IPS-18c (cell line): ENCODE data around the gene ENO2.
"Not testable (repeated sequence)": the region's sequence is repeated elsewhere in the genome, so short reads cannot be mapped to it uniquely, and the experiment has no call there.

Source experiments
- H3K4me3 ChIP-seq: 2 replicates; pipeline ENCODE4 v1.7.0; 2013; ENCODE audit warnings: low read depth, mild to moderate bottlenecking, low read length, moderate library complexity; ENCODE audit not compliant: insufficient read depth
- H3K9me3 ChIP-seq: one replicate; pipeline ENCODE4 v1.6.1; 2013; ENCODE audit warnings: mild to moderate bottlenecking, low read length, moderate library complexity; ENCODE audit not compliant: control insufficient read depth, insufficient read depth

The ENO2 gene

DNA sequence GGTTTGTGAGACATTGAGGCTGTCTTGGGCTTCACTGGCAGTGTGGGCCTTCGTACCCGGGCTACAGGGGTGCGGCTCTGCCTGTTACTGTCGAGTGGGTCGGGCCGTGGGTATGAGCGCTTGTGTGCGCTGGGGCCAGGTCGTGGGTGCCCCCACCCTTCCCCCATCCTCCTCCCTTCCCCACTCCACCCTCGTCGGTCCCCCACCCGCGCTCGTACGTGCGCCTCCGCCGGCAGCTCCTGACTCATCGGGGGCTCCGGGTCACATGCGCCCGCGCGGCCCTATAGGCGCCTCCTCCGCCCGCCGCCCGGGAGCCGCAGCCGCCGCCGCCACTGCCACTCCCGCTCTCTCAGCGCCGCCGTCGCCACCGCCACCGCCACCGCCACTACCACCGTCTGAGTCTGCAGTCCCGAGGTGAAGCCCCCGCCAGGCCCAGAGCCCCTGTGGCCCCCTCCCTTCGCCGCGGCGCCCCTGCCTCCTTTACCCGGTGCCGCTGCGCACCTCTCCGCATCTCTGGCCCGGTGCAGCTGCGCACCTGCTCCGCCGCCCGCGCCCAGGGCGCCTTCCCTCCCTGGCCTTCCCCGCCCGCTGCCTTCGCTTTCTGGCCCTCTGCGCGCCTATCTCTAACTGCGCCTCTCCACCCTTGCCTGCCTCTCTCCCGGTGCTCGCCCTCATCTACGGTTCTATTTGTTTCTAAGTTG, at the start of gene ENO2:
Gene ENO2, plus strand, starts transcription at position 335 of the 701 bp plus-strand sequence. CDS start 1,253 bp downstream, outside the sequence.
- peak within 1 kb of the TSS; percentile 74 for H3K4me3 ChIP-seq
- H3K9me3 ChIP-seq: no peaks in the 10 kb centered on the region

DNA sequence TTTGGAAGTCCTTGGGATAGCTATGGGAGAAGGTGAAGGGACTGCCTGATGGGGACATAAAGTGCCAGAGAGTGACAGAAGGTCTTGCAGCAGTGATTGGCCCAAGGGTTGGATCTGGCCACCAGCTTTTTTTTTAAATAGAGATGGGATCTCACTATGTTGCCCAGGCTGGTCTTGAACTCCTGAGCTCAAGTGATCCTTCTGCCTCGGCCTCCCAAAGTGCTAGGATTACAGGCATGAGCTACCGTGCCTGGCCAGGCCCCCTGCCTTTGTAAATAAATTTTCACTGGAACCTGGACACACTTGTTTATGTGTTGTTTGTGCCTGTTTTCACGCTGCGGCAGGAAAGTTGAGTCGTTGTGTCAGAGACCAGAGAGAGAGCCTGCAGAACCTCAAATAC, 49.1 kb upstream of the ENO2 start:
- H3K4me3 ChIP-seq, H3K9me3 ChIP-seq: not testable (repeated sequence)

DNA sequence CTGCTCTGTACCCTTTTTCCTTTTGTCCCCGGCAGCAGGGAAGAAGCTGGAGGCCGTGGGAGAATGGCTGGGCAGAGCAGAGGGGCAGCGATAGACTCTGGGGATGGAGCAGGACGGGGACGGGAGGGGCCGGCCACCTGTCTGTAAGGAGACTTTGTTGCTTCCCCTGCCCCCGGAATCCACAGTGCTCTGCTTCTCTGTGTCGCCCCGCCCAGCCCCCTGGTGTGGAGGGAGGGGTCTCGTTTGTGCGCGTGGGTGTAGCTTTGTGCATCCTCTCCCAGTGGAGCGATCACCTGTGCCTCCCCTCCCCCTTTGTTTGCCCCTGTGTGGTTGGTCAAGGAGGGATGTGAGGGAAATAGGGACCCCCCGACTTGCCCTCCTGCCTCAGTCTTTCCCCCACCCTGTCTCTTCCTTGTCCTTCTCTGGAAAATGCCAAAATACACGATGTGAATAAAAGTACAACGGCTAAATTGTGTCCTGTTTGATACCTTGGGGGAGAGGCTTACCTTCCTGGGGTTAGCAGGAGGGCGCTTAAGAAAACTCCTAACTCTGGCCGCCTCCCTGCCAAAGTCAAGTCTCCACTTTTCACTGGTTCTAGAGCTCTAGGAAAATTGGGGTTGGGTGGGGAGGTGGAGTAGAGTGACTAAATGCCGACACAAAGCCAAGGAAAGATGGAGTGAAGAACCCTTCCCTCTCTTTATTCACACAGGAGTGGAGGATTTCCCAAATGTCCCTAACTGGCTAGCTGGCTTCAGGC, 48.0 kb upstream of the ENO2 start:
- Histone ChIP-seq H3K4me3 (peak overlapping the region; percentile 45), H3K9me3 (peaks cover 2% of the 10 kb centered on the region)

DNA sequence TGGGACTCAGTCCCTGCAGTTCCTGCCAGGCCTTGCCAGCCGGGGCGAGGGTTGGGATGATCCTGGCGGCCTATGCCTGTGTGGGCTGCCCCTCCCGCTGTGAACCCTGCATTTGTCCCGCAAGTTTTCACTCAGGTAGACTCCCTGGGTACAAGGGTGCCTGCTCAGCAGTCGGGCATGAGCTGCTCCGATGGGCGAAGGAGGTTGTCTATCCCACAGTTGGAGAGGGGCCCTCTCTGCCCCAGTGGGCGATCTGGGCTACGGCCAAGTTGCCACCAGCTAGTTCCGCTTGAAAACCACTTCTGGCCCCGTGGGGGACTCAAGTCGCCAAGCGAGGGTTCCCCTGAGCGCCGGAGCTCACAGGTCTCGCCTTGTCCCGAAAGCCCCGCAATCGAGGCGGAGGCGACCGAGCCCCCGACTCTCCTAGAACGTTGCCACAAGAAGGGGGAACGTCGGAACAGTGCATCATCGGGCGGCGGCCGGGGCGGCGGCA, 47.4 kb upstream of the ENO2 start:
- Histone ChIP-seq H3K4me3 (peak overlapping the region; percentile 45), H3K9me3 (peaks cover 2% of the 10 kb centered on the region)

DNA sequence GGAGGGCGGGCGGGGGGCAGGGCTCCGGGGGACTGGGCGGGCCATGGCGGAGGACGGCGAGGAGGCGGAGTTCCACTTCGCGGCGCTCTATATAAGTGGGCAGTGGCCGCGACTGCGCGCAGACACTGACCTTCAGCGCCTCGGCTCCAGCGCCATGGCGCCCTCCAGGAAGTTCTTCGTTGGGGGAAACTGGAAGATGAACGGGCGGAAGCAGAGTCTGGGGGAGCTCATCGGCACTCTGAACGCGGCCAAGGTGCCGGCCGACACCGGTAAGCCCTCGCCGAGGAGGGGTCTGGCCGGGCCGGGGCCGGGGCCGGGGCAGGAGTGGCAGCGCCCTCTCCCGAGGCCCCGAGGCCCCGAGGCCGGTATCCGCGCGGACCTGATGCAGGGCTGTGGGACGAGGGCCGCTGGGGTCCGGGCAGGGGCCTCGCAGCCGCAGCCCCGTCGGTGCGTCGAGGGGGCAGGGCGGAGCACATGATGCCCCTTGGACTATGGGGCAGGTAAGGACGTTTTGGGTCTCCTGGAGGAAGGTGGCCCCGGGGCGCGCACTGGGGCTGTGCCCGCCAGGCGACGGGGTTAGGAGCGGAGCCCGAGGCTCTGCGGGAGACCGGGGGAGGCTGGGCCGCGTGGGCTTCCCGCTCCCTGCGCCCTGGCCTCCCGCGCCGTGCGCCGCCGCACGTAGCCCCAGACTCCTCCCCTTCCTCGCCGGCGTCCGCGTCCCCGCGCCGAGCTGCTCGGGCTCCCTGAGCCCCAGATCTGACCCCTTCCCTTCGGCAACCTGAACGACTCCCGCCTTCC, 46.8 kb upstream of the ENO2 start, which contains the start of gene TPI1:
Gene TPI1, plus strand, starts transcription at position 119 of the 798 bp plus-strand sequence. Its CDS starts 36 bp downstream, at position 155.
- H3K4me3 ChIP-seq: peak within 1 kb of the TSS; percentile 94
- H3K9me3 ChIP-seq: peaks cover 2% of the 10 kb centered on the region

DNA sequence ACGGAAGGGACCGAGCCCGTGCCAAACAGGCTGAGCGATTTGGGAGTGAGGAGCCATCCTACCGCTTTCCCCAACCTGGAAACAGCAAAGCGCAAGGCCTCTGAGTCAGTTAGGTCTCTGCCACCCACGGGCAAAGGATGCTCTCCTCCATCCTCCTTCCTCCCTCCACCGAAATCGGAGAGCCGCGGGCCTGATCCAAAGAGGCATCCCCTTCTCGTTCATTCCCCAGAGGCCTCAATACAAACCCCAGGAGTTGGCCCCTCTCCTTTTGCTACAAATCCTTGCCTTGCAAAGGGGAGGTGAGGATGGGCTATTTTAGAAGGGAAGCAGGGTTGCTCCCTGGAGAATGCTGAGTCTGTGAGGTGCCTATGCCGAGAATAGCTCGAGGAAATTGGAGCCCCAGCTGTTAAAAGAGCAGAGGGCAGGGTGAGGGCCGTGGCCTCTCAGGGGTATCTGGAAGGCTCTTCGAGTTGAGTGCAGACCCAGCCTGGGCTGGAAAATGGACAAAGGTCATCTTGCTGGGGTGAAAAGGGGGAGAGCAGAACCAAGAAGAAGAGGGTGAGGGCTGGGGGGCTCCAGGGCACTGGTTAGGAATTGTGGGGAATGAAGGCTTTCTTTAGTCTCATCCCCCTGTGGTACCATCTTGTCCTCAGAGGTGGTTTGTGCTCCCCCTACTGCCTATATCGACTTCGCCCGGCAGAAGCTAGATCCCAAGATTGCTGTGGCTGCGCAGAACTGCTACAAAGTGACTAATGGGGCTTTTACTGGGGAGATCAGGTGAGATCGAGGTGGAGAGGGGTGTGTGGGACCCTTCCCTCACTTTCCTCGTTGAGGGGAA, 46.0 kb upstream of the ENO2 start:
- Histone ChIP-seq H3K9me3 (peaks cover 2% of the 10 kb centered on the region), H3K4me3 (peak overlapping the region; percentile 94)

DNA sequence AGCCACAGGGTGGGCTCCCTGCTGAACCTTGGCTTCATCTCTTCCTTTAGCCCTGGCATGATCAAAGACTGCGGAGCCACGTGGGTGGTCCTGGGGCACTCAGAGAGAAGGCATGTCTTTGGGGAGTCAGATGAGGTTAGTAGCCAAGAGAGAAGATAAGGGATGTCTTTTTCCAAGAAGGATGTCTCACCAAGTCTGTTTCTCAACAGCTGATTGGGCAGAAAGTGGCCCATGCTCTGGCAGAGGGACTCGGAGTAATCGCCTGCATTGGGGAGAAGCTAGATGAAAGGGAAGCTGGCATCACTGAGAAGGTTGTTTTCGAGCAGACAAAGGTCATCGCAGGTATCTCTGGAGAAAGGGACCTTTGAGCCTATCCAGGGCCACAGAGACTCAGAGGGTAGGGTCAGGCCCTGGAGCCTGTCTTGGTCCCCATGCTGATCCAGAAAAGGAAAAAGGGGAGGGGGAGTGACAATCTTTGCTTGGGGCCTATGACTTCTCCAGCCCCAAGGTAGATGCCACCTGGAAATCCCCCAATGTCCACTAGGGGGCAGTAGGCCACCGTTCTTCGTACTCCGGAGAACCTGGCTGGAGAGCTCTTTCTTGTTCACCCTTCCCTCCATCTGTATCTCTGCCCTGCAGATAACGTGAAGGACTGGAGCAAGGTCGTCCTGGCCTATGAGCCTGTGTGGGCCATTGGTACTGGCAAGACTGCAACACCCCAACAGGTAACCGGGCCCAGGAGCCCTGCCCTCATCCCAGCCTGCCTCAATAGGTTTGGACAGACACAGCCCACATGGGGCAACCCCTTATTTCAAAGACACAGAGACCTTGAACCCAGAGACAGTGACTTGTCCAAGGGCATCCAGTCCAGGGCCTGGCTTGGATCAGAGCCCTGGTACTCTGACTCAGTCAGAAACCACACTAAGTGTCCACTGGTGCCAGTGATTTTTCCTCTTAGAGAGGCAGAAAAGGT, 45.0 kb upstream of the ENO2 start:
- H3K9me3 ChIP-seq: peaks cover 2% of the 10 kb centered on the region
- peak overlapping the region; percentile 94 for H3K4me3 ChIP-seq

DNA sequence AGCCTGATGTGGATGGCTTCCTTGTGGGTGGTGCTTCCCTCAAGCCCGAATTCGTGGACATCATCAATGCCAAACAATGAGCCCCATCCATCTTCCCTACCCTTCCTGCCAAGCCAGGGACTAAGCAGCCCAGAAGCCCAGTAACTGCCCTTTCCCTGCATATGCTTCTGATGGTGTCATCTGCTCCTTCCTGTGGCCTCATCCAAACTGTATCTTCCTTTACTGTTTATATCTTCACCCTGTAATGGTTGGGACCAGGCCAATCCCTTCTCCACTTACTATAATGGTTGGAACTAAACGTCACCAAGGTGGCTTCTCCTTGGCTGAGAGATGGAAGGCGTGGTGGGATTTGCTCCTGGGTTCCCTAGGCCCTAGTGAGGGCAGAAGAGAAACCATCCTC, 44.1 kb upstream of the ENO2 start:
- not testable (repeated sequence) for H3K4me3 ChIP-seq, H3K9me3 ChIP-seq

DNA sequence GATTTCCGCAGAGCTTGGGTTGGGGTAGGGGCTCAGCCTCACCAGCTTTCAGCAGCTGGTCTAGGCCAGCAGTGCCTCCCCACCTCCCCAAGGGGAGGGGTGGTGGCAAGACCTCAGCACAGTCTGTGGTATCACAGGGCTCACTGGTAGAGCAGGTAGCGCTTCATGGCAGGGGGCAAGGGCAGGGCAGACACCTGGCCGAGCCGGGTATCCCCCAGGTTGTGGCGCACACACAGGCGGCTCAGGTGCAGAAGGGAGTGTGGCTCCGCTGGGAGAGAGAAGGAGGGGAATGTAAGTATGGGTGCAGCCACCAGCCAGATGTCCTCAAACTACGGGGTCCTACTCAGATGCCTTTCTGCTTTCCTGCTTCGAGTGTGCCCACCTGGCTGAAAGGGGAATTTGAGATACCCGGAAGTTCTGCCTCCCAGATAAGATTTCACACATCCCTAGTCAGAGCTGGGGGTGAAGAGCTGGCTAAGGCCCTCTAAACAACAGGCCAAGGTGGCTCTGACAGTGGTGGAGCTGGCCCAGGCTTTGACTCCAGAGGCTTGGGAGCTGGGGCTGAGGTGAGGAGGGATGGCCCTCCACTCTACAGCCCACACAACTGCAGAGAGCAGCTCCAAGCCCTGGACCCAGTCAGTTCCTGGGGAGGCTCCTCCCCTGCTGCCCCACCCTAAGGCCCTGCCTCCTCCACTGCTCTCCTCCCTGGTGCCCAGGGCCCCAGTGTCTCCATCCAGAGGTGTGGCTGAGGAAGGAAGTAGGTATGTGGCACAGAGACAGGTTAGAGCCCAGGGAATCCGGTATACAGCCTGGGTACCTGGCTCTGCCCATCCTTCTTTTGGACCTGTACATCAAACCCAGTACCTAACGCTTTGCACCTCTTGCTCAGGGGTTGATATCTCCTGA, 43.1 kb upstream of the ENO2 start:
- peaks cover 2% of the 10 kb centered on the region for H3K9me3 ChIP-seq
- peak overlapping the region; percentile 94 for H3K4me3 ChIP-seq

DNA sequence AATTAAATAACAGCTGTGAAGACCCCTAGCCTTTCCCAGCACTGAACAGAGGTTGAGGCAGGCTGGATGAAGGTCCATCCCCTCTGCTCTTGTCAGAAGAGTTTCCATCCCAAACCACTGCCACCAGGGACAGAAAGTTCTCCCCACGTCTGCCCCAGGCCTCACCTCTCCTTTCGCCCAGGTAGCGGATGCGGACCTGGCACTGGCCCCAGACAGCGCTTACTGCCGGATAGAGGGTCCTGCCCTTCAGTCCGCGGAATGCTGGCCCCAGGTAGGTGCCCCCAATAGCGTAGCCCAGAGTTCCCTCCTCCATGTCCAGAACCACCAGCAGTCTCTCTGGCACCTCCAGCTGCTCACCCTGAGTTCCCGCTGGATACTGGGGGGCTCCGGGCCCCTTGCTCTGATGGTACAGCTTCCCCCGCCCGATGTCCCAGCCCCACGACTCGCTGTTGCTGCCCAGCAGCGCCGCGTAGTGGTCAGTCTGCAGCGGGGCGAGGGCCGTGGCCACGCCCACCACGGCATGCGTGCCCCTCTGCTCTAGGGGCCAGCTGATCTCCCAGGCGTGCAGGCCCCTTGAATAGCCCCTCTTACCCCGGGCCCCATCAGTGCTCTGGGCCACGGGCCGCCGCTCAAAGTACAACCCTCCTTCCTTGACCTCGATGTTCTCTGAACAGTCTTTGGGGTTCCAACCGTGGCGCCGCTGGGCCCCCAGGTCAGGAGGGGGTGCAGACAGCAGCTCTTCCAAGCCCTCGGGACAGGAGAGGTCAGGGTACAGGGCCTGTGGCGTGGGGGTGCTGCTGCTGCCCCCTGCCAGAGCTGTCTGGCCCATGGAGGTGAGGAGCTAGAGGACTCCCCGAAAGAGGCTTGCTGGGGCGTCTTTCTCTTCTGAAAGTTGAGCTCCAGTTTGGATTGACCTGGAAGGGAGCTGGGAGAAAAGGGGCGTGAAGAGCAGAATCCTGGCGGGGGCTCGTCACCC, 42.0 kb upstream of the ENO2 start:
- Histone ChIP-seq H3K4me3 (peak overlapping the region; percentile 94), H3K9me3 (peaks cover 2% of the 10 kb centered on the region)

DNA sequence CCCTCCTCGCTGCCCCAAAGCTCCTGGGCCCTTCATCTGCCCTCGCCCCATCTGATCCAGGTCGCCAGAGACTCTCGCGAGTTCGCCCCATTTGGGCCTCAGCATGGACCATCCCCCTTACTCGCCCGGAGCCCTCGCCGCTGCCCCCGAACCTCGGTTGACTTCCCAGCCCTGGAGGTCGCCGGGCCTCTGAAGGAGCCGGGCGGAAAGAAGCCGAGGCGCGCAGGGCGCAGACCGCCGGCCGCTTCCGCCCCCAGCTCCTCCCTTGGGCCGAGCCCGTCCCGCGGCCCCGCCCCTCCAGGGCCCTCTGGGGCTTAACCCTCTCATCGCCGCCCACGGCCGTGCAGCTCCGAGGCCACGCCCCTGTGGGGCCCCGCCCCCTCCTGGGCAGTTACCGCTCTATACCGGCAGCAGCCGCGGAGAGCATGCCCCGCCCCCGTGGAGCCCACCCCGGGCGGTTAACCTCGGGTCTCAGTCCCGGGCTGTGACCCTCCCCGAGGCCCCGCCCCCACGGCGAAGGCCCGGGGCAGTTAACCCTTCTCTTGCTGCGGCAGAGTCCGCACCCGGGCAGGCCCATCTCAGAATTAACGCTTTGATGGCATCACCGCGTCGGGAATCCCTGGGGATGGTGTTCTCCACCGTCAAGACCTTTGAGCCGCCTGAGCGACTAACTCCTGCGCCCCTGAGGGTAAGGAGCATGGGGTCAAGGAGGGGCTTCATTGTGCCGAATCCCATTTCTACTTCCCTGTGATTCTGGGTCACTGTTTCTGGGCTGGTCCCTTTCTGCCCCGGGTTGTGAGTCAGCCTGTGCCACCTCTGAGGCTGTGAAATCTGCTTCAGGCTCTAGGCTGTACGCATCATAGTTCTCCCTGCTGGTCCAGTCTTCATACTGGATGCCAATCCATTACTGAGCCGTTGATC, 41.0 kb upstream of the ENO2 start, which contains the start of gene SPSB2:
Gene SPSB2, minus strand, starts transcription at position 210 of the 921 bp plus-strand sequence. CDS start 402 bp downstream, outside the sequence.
- Histone ChIP-seq H3K4me3 (peak within 1 kb of the TSS; percentile 94), H3K9me3 (peaks cover 1% of the 10 kb centered on the region)

DNA sequence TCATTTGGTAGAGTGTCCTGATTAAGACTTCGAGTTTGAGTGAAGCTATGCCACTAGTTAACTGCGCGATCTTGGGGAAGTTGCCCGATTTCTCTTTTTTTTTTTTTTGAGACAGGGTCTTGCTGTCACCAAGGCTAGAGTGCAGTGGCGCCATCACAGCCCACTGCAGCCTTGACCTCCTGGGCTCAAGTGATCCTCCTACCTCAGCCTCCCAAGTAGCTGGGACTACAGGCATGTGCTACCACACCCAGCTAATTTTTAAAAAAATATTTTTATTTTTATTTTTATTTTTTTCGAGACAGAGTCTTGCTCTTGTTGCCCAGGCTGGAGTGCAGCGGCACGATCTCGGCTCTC, 40.4 kb upstream of the ENO2 start:
- H3K4me3 ChIP-seq: peak overlapping the region; percentile 46
- H3K9me3 ChIP-seq: not testable (repeated sequence)

DNA sequence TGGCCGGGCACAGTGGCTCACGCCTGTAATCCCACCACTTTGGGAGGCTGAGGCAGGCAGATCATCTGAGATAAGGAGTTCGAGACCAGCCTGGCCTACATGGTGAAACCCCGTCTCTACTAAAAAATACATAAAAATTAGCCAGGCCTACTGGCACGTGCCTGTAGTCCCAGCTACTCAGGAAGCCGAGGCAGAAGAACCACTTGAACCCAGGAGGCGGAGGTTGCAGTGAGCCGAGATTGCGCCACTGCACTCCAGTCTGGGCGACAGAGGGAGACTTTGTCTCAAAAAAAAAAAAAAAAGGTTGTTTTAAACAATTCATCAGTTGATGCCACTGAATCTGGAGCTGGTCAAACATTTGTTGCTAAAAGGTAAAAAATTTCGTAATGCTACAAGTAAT, 34.6 kb upstream of the ENO2 start:
- not testable (repeated sequence) for H3K4me3 ChIP-seq, H3K9me3 ChIP-seq
